ENCODE measurements around the gene ADCY9.

The ADCY9 gene

DNA sequence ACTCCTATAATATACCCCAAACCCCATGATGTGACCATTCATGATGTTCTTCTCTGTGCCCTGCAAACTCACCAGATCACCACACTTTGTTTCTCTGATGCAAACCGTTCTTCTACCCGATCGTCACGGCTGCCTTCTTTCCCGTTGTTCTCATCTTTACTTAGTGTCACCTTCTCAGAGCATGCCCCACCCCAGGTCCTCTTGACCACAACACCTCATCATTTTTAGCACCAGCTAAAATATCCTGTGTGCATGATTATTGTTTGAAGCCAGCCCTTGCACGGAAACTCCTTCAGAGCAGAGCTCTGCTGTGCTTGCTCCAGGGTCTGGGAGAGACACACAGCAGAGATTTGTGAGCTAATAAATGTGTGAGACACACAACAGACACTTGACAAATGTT lies 196.8 kb downstream of the ADCY9 start:
- TF ChIP-seq TAF1 (IDR thresholded peaks at IDR 0.05; ENCODE audit: borderline replicate concordance, insufficient read depth, low read length) (no peak), POLR2AphosphoS5 (IDR thresholded peaks at IDR 0.05; ENCODE audit: low read depth, low read length) (no peak), FOXP2 (optimal IDR thresholded peaks at IDR 0.05; ENCODE audit: borderline replicate concordance, extremely low read depth, extremely low read length, insufficient read depth) (no peak), SIN3A (IDR thresholded peaks at IDR 0.05; ENCODE audit: borderline replicate concordance, insufficient read depth, low read length) (no peak)
- TF ChIP-seq, protein P1, sequence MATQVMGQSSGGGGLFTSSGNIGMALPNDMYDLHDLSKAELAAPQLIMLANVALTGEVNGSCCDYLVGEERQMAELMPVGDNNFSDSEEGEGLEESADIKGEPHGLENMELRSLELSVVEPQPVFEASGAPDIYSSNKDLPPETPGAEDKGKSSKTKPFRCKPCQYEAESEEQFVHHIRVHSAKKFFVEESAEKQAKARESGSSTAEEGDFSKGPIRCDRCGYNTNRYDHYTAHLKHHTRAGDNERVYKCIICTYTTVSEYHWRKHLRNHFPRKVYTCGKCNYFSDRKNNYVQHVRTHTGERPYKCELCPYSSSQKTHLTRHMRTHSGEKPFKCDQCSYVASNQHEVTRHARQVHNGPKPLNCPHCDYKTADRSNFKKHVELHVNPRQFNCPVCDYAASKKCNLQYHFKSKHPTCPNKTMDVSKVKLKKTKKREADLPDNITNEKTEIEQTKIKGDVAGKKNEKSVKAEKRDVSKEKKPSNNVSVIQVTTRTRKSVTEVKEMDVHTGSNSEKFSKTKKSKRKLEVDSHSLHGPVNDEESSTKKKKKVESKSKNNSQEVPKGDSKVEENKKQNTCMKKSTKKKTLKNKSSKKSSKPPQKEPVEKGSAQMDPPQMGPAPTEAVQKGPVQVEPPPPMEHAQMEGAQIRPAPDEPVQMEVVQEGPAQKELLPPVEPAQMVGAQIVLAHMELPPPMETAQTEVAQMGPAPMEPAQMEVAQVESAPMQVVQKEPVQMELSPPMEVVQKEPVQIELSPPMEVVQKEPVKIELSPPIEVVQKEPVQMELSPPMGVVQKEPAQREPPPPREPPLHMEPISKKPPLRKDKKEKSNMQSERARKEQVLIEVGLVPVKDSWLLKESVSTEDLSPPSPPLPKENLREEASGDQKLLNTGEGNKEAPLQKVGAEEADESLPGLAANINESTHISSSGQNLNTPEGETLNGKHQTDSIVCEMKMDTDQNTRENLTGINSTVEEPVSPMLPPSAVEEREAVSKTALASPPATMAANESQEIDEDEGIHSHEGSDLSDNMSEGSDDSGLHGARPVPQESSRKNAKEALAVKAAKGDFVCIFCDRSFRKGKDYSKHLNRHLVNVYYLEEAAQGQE (IDR thresholded peaks at IDR 0.05; ENCODE audit: insufficient read depth in 1 of 2, low read depth in 2 of 2, low read length in 2 of 2) = no peak

DNA sequence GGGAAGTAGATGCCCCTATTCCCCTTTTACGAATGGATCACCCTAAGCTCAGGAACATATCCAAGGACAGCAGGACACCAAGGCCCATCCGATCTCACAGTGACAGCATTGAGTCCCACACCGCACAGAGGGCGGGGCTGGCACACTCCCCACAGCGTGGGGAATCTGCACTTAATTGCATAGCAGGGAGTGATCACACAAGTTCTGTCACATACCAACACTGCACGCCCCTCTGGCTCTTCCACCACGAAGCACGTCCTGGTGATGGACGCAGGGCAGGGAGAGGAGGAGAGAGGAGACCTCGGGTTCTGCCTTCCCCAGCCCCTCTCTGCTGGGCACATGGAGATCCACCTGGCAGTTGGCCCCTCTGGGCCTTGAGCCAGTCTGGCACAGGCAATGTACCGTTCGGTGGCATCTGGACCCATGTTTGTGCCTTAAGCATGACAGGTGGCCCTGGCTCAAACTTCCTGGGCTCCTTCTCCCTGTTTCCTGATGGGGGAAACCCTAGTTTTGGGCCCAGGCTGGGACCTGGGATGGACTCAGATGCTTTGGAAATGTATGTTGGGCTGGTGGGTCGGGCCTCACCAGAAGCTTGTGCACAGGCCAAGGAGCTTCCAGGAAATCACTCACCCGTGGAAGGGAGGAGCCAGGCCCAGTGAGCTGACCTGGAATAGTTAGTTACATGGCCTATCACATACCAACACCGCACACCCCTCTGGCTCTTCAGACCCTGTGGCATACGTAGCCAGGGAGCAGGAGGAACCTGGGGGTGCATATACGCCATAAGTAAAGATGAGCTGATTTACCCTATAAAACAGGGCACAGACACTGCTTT lies 200.6 kb downstream of the ADCY9 start:
- TF ChIP-seq SIN3A (IDR thresholded peaks at IDR 0.05; ENCODE audit: borderline replicate concordance, insufficient read depth, low read length) = no peak
- no peak for TF ChIP-seq POLR2AphosphoS5 (IDR thresholded peaks at IDR 0.05; ENCODE audit: low read depth, low read length)
- TF ChIP-seq TAF1 (IDR thresholded peaks at IDR 0.05; ENCODE audit: borderline replicate concordance, insufficient read depth, low read length) = no peak
- TF ChIP-seq, protein P1 (IDR thresholded peaks at IDR 0.05; ENCODE audit: insufficient read depth in 1 of 2, low read depth in 2 of 2, low read length in 2 of 2) = no peak
- TF ChIP-seq FOXP2 (optimal IDR thresholded peaks at IDR 0.05; ENCODE audit: borderline replicate concordance, extremely low read depth, extremely low read length, insufficient read depth) = no peak

DNA sequence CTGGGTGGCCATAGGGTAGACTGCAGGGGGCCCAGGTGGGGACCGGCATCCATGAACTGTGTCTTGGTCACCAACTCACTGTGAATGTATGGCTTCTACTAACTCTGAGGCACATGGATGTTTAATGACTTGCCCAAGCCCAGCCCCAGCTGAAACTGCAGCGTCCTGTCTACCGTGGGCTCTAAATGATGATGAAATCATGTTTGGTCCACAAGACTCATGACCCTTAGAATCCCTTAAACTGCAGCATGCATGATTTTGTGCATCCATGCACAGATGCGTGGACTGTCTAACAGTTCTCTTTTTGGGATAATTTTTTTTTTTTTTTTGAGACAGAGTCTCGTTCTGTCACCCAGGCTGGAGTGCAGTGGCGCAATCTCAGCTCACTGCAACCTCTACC lies 203.3 kb downstream of the ADCY9 start:
- TF ChIP-seq, protein P1 (IDR thresholded peaks at IDR 0.05; ENCODE audit: insufficient read depth in 1 of 2, low read depth in 2 of 2, low read length in 2 of 2) = no peak
- TF ChIP-seq SIN3A (IDR thresholded peaks at IDR 0.05; ENCODE audit: borderline replicate concordance, insufficient read depth, low read length) (no peak), FOXP2 (optimal IDR thresholded peaks at IDR 0.05; ENCODE audit: borderline replicate concordance, extremely low read depth, extremely low read length, insufficient read depth) (no peak), POLR2AphosphoS5 (IDR thresholded peaks at IDR 0.05; ENCODE audit: low read depth, low read length) (no peak), TAF1 (IDR thresholded peaks at IDR 0.05; ENCODE audit: borderline replicate concordance, insufficient read depth, low read length) (no peak)
